Sigmoid colon (tissue), 7 donors: ENCODE results near the gene CACNA1C. TPM values are rescaled to one million over a fixed set of nuclear protein-coding genes. Genes with fewer than 3 reads are reported as not detected.

Experiments
- DNase-seq: peaks from one replicate; pipeline ENCODE4 v3.0.0-alpha.2; 2019
- H3K27ac ChIP-seq, 4 donors: fragments of 200-600 bp; sonication (generic); one replicate each; pipeline ENCODE4 v1.5.1; 2016 to 2019; ENCODE audit warnings: mild to moderate bottlenecking in 1 of 4
- H3K27me3 ChIP-seq, 3 donors: fragments of 200-600 bp; sonication (generic); one replicate each; pipeline ENCODE4 v1.5.1; 2019; ENCODE audit warnings: mild to moderate bottlenecking in 1 of 3
- H3K36me3 ChIP-seq, 4 donors: fragments of 200-600 bp; sonication (generic); one replicate each; pipeline ENCODE4 v1.5.1; 2016 to 2019
- H3K4me1 ChIP-seq, 4 donors: fragments of 200-600 bp; sonication (generic); one replicate each; pipeline ENCODE4 v1.5.1; 2017 to 2019
- H3K4me3 ChIP-seq, 4 donors: fragments of 200-600 bp; sonication (generic); one replicate each; pipeline ENCODE4 v1.5.1; 2017 to 2019; ENCODE audit warnings: mild to moderate bottlenecking in 2 of 4, moderate library complexity in 1 of 4
- H3K9me3 ChIP-seq, 4 donors: fragments of 200-600 bp in 3 of 4; sonication (generic) in 3 of 4; one replicate each; pipeline versions ENCODE4 v1.5.1 to v1.6.1; 2013 to 2019
- CTCF ChIP-seq, 4 experiments: fragments of 450-650 bp in 3 of 4; fragments of 200-600 bp in 1 of 4; IDR thresholded peaks; one replicate each; pipeline ENCODE4 v1.5.1; 2016 to 2019; ENCODE audit warnings: antibody characterized with exemption in 4 of 4, mild to moderate bottlenecking in 3 of 4, moderate library complexity in 2 of 4
- EP300 ChIP-seq, 4 donors: sonication (generic); formaldehyde crosslinking; IDR thresholded peaks; one replicate each; pipeline ENCODE4 v1.6.1; 2017; ENCODE audit warnings: antibody characterized with exemption in 4 of 4
- POLR2A ChIP-seq, 2 donors: fragments of 450-650 bp; IDR thresholded peaks; one replicate each; pipeline ENCODE4 v1.6.1; 2016; ENCODE audit warnings: antibody characterized with exemption in 2 of 2, mild to moderate bottlenecking in 2 of 2, moderate library complexity in 2 of 2
- POLR2AphosphoS5 ChIP-seq, 4 donors: sonication (generic); formaldehyde crosslinking; IDR thresholded peaks; one replicate each; pipeline ENCODE4 v1.6.1; 2017; ENCODE audit warnings: antibody characterized with exemption in 4 of 4
- WGBS, 2 donors: extraction: QIAGEN DNeasy Blood & Tissue Kit; methylation state at CpG; one replicate each; pipeline ENCODE4 v1.1.7; 2013; 5-methylcytosine and 5-hydroxymethylcytosine counted together
- intact Hi-C: fragments of 100-400 bp; cut with DNase I; formaldehyde crosslinking; loops from one replicate; pipeline ENCODE4 v1.15.1; 2023
- polyA plus RNA-seq, 3 donors: library from polyadenylated mRNA; stranded (reverse); fragments of 200-250 nt; gene quantifications; one replicate each; pipeline ENCODE4 v1.2.3, GENCODE V29; 2013
- total RNA-seq, 4 donors: library from RNA; depleted of rRNA; stranded (reverse); fragments of >200 nt; gene quantifications; one replicate each; pipeline ENCODE4 v1.1.0, GENCODE V29; 2016
- donor health status: healthy with polysubstance abuse.
- donor health status: Bipolar disorder and iron deficiency.
- donor health status: healthy.

The CACNA1C gene
- total and polyA plus RNA-seq, 7 donors = 0.46 to 213 (median 62.0) TPM

GRCh38 chr12:2638273-2639019 lies 585.7 kb downstream of the CACNA1C start:
- no peaks in the 10 kb centered on the region for H3K9me3 ChIP-seq
- intact Hi-C loops = no loop called here
- WGBS, 2 donors = 94 to 95% methylated on average over 15 of the region's 15 CpGs
- H3K4me3 ChIP-seq = no peak overlapping the region
- TF ChIP-seq CTCF (IDR thresholded peaks at IDR 0.05) (no peak), POLR2A (IDR thresholded peaks at IDR 0.05) (no peak), POLR2AphosphoS5 (IDR thresholded peaks at IDR 0.05) (no peak), EP300 (IDR thresholded peaks at IDR 0.05) (no peak)
- H3K27me3 ChIP-seq = no peaks in the 10 kb centered on the region
- peaks cover 0 to 23% (median 14%) of the 10 kb centered on the region in 4 donors for H3K4me1 ChIP-seq
- peak; percentile 42 for DNase-seq
- H3K27ac ChIP-seq = no peak overlapping the region
- peaks cover 0 to 42% (median 16%) of the 10 kb centered on the region in 4 donors for H3K36me3 ChIP-seq

GRCh38 chr12:2639020-2639298 lies 586.2 kb downstream of the CACNA1C start:
- Histone ChIP-seq H3K4me3 (no peak overlapping the region), H3K27me3 (no peaks in the 10 kb centered on the region), H3K36me3 (peaks cover 0 to 42% (median 17%) of the 10 kb centered on the region in 4 donors), H3K27ac (no peak overlapping the region), H3K9me3 (no peaks in the 10 kb centered on the region), H3K4me1 (peaks cover 0 to 23% (median 14%) of the 10 kb centered on the region in 4 donors)
- 96 to 98% methylated on average over 10 of the region's 10 CpGs for WGBS, 2 donors
- DNase-seq = no peak
- intact Hi-C loops = no loop called here
- no peak for TF ChIP-seq POLR2A (IDR thresholded peaks at IDR 0.05)
- TF ChIP-seq POLR2AphosphoS5 (IDR thresholded peaks at IDR 0.05) = no peak
- no peak for TF ChIP-seq CTCF (IDR thresholded peaks at IDR 0.05)
- TF ChIP-seq EP300 (IDR thresholded peaks at IDR 0.05) = no peak

- intact Hi-C loops = no loop called here
- no peak for TF ChIP-seq POLR2AphosphoS5 (IDR thresholded peaks at IDR 0.05)
- TF ChIP-seq POLR2A (IDR thresholded peaks at IDR 0.05) = no peak
- TF ChIP-seq CTCF (IDR thresholded peaks at IDR 0.05) = no peak
- no peak for TF ChIP-seq EP300 (IDR thresholded peaks at IDR 0.05)
- Histone ChIP-seq H3K9me3 (no peaks in the 10 kb centered on the region), H3K27ac (peak overlapping the region; percentile 25 to 69 (median 49)), H3K36me3 (peaks cover 0 to 37% (median 13%) of the 10 kb centered on the region in 4 donors), H3K4me1 (peaks cover 0 to 23% (median 14%) of the 10 kb centered on the region in 4 donors), H3K4me3 (no peak overlapping the region), H3K27me3 (no peaks in the 10 kb centered on the region)
- DNase-seq = peak; percentile 65
- 77 to 81% methylated on average over 10 of the region's 10 CpGs for WGBS, 2 donors
These were observed 587.5 kb downstream of the CACNA1C start for GRCh38 chr12:2640281-2640680.

- intact Hi-C loops = no loop called here
- peaks cover 0 to 37% (median 13%) of the 10 kb centered on the region in 4 donors for H3K36me3 ChIP-seq
- 49 to 68% methylated on average over 6 of the region's 6 CpGs for WGBS, 2 donors
- TF ChIP-seq POLR2AphosphoS5 (IDR thresholded peaks at IDR 0.05) (peak in 1 of 4 donors; percentile 36), CTCF (IDR thresholded peaks at IDR 0.05) (no peak)
- H3K4me1 ChIP-seq = peaks cover 0 to 23% (median 14%) of the 10 kb centered on the region in 4 donors
- peak overlapping the region; percentile 25 to 69 (median 49) for H3K27ac ChIP-seq
- peak; percentile 75 for DNase-seq
- H3K4me3 ChIP-seq = no peak overlapping the region
- H3K27me3 ChIP-seq = no peaks in the 10 kb centered on the region
- no peaks in the 10 kb centered on the region for H3K9me3 ChIP-seq
These were observed 587.9 kb downstream of the CACNA1C start for GRCh38 chr12:2640709-2641108.
